Measurements from ENCODE around the gene ASF1A. TPM values are rescaled to one million over a fixed set of nuclear protein-coding genes. Genes with fewer than 3 reads are reported as not detected.
"Not testable (repeated sequence)": the region's sequence is repeated elsewhere in the genome, so short reads cannot be mapped to it uniquely, and the experiment has no call there.

Gene ASF1A
- total RNA-seq: 10.2 TPM

GRCh38 chr6:118893807-118894424 lies at the start of gene ASF1A:
Gene ASF1A, plus strand, starts transcription at chr6:118894152. Its CDS starts 262 bp downstream, at chr6:118894414.
- DNase-seq (ENCODE audit: low spot score) (peak; percentile 99), ATAC-seq (peak; percentile 87)

DNA sequence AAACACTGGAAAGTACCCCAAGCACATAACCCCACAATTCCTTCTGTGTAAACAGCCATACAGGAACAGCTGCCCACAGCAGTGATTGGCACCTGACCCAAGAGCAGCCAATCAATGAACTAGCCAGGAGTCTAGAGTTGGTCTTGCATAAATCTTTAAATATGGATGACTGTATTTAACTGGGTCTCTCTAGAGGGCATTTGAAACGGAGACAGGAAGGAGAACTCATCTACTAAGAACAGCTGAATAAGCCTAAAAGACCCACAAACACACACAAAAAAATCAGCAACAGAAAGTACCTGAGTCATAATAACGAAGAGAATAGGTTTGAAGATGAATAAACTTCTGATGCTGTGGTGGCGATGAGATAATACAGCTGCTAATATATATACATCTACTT lies 49.0 kb upstream of the ASF1A start:
- DNase-seq (ENCODE audit: low spot score) (no peak), ATAC-seq (no peak)

DNA sequence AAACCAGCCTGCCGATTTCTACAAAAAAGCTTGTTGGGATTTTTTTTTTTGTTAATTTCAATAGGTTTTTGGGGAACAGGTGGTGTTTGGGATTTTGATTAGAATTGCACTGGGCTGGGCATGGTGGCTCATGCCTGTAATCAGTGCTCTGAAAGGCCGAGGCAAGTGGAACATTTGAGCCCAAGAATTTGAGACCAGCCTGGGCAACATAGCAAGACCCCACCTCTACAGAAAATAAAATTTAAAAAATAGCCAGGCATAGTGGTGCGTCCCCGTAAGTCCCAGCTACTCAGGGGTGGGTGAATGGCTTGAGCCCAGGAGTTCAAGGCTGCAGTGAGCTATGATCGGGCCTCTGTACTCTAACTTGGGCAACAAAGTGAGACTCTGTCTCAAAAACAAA lies 40.5 kb upstream of the ASF1A start:
- no peak for ATAC-seq
- DNase-seq (ENCODE audit: low spot score): no peak

DNA sequence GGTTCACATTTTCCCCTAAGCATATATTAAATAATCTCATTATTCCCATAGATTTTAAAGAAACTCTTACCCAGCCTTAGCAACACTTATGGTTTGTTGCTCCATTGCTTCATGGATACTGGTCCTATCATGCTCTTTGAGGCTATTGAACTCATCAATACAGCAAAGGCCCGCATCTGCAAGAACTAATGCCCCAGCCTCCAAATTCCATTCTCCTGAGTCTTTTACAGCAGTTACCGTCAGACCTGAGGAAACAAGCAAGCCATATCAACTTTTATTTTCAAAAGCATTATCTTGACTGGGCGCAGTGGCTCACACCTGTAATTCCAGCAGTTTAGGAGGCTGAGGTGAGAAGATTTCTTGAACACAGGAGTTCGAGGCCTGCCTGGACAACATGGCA lies 37.7 kb upstream of the ASF1A start:
- ATAC-seq (no peak), DNase-seq (ENCODE audit: low spot score) (no peak)

DNA sequence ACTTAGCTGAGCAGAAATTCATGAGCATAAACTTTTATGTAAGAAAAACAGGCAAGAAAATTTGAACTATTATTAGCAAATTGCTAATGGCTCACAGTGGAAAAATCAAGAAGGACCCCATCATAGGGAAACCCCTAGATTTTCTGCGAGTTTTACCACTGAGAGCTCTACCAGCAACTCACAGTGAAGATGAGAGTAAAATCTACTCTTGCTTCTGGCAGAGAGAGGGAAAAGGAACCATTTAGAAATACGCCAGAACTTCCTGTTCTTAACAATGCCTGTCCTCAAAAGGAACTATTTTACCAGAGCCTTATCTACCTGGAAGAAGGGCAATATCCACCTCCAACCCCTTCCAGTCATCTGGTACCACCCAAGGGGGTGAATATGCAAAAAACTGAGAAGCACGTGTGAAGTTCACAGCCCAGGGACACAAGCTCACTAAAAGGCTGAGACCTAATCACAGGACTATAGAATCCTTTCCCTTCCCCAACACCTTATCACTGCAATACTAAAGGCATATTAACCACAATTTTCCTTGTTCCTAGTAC lies 34.4 kb upstream of the ASF1A start:
- ATAC-seq: no peak
- DNase-seq (ENCODE audit: low spot score): no peak

DNA sequence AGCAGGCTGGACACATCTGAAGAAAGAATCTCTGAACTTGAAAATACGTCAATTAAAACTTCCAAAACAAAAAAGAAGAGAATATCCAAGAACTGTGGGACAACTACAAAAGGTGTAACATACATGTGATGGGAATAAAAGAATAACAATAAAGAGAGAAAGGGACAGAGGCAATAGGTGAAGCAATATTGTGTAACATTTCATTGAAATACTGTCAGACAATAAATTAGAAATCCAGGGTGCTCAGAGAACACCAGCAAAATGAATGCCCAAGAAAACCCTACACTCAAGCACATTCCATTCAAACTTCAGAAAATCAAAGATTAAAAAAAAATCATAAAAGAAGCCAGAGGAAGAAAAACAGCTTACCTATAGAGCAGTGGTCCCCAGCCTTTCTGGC lies 33.6 kb upstream of the ASF1A start:
- no peak for ATAC-seq
- DNase-seq (ENCODE audit: low spot score): no peak

DNA sequence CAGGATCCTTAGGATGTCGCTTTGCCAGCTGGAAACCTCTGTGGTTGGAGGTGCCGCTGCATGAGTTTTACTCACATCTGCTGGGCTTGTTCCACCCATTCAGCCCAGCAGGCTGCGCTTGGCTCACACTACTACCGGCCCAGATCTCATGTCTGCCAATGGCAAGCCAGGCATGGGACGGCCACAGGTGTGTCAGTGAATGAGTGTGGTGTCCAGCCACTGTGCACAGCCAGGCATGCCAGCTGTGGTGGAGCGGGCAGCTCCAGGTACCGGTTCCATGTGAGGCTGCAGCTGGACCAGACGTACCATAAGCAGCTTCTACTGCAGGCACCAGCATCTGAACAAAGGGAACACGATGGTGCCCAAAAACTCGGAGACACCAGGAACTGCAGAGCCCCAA lies 33.1 kb upstream of the ASF1A start:
- DNase-seq (ENCODE audit: low spot score): no peak
- ATAC-seq: no peak

DNA sequence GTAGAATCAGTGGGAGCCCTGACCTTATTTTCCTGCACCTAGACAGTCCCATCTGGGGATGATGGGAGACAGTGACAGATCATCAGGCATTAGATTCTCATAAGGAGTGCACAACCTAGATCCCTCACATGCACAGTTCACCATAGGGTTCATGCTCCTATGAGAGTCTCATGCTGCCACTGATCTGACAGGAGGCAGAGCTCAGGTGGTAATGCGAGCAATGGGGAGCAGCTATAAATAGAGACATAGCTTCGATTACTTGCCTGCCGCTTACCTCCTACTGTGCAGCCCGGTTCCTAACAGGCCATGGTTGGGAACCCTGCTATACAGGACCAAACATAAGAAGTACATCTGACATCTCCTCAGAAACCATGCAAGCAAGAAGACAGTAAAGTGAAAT lies 31.5 kb upstream of the ASF1A start:
- ATAC-seq (no peak), DNase-seq (ENCODE audit: low spot score) (no peak)

GRCh38 chr6:118864341-118865099 lies 29.4 kb upstream of the ASF1A start:
- ATAC-seq (no peak), DNase-seq (ENCODE audit: low spot score) (no peak)

- no peak for ATAC-seq
- DNase-seq (ENCODE audit: low spot score): no peak
These were observed 28.9 kb upstream of the ASF1A start for GRCh38 chr6:118865100-118865391.

- no peak for DNase-seq (ENCODE audit: low spot score)
- no peak for ATAC-seq
These were observed 26.8 kb upstream of the ASF1A start for GRCh38 chr6:118867181-118867580.

DNA sequence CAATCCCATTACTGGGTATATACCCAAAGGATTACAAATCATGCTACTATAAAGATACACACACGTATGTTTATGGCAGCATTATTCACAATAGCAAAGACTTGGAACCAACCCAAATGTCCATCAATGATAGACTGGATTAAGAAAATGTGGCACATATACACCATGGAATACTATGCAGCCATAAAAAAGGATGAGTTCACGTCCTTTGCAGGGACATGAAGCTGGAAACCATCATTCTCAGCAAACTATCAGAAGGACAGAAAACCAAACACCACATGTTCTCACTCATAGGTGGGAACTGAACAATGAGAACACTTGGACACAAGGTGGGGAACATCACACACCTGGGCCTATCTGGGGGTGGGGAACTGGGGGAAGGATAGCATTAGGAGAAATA lies 25.1 kb upstream of the ASF1A start:
- not testable (repeated sequence) for DNase-seq (ENCODE audit: low spot score); ATAC-seq

- ATAC-seq: no peak
- DNase-seq (ENCODE audit: low spot score): no peak
These were observed 24.6 kb upstream of the ASF1A start for GRCh38 chr6:118869350-118869749.

DNA sequence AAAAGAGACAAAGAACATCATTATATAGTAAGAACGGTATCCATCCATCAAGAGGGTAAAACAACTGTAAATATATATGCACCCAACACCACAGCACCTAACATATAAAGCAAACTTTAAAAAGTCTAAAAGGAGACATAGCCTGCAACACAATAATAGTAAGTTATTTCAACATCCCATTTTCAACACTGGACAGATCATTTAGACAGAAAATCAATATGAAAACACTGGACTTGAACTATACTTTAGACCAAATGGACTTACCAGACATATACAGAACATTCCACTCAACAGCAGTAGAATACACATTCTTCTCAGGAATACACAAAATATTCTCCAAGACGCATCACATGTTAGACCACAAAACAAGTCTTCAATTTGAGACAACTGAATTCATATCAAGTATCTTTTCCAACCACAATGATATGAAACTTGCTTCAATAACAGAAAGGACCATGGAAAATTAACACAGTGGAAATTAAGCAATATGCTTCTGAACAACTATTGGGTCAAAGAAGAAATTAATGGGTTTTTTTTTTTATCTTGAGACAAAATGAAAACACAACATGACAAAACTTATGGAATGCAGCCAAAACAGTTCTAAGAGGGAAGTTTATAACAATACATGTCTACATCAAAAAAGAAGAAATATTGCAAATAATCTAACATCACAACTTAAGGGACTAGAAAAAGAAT lies 23.9 kb upstream of the ASF1A start:
- ATAC-seq (peak; percentile 64), DNase-seq (ENCODE audit: low spot score) (no peak)

GRCh38 chr6:118871331-118871730 lies 22.6 kb upstream of the ASF1A start:
- no peak for DNase-seq (ENCODE audit: low spot score)
- no peak for ATAC-seq

DNA sequence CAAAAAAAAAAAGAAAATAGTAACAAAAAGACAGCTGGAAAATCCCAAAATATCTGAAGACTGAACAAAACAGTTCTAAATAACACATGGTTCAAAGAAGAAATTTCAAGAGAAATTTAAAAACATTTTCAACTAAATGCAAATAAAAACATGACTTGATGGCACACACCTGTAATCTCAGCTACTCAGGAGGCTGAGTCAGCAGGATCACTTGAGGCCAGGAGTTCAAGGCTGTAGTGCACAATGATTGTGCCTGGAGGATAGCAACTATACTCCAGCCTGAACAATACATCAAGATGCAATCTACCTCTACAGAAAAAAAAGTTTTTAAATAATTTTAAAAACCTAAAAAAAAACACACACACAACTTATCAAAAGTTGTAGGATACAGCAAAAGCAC lies 21.6 kb upstream of the ASF1A start:
- DNase-seq (ENCODE audit: low spot score) (no peak), ATAC-seq (no peak)

DNA sequence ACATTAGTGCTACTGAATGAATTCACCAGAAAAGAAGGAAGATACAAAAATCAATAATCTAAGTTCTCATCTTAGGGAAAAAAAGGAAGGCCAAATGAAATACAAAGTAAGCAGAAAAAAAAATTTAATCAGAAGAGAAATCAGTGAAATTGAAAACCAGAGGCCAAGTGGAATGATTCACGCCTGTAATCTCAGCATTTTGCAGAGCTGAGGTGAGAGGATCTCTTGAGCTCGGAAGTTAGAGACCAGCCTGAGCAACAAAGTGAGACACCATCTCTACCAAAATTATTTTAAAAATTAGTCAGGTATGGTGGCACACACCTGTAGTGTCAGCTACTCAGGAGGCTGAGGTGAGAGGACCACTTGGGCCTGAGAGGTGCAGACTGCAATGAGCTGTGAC lies 21.2 kb upstream of the ASF1A start:
- no peak for DNase-seq (ENCODE audit: low spot score)
- no peak for ATAC-seq

- DNase-seq (ENCODE audit: low spot score) (no peak), ATAC-seq (no peak)
These were observed 20.7 kb upstream of the ASF1A start for GRCh38 chr6:118873239-118873638.

GRCh38 chr6:118875672-118876071 lies 18.3 kb upstream of the ASF1A start:
- ATAC-seq (peak; percentile 44), DNase-seq (ENCODE audit: low spot score) (no peak)

DNA sequence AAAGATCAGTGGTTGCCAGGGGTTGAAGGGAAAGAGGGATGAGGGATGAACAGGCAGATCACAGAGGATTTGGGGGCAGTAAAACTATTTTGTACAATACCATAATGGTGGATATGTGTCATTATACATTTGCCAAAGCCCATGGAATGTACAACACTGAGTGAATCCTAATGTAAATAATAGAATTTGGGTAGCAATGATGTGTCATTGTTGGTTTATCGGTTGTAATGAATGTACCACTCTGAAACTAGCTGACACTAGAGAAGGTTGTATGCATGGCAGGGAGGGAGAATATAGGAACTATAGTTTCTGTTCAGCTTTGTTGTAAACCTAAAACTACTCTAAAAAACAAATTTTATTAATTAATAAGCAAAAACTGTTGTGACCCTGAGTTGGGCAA lies 17.8 kb upstream of the ASF1A start:
- ATAC-seq (no peak), DNase-seq (ENCODE audit: low spot score) (no peak)

GRCh38 chr6:118876814-118877213 lies 17.1 kb upstream of the ASF1A start:
- ATAC-seq: no peak
- DNase-seq (ENCODE audit: low spot score): no peak

DNA sequence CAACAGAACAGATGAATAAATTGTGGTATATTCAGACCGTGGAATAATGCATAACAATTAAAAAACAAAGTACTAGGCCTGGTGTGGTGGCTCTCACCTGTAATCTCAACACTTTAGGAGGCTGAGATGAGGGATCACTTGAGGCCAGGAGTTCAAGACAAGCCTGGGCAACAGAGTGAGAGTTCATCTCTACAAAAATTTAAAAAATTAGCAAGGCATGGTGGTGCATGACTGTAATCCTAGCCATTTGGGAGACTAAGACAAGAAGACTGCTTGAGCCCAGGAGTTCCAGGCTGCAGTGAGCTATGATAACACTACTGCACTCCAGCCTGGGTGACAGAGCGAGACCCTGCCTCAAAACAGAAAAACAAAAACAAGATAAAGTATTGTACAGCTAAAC lies 16.1 kb upstream of the ASF1A start:
- DNase-seq (ENCODE audit: low spot score) (no peak), ATAC-seq (no peak)
